Left lung (tissue), 10 donors: ENCODE results near the gene BRINP3. TPM values are rescaled to one million over a fixed set of nuclear protein-coding genes. Genes with fewer than 3 reads are reported as not detected.

ENCODE experiments used
- ATAC-seq: fragments of 200-7000 bp; cut with Tn5 transposase; one replicate; pipeline ENCODE4 v1.9.1; 2020; ENCODE audit warnings: moderate library complexity
- DNase-seq, 4 donors: peaks; one replicate each; pipeline ENCODE4 v3.0.0-alpha.2; 2013 to 2020
- H3K27ac ChIP-seq, 2 donors: fragments of 200-600 bp; sonication (generic) in 1 of 2; one replicate each; pipeline versions ENCODE4 v1.5.0 to v1.8.0; 2020 to 2021
- H3K27me3 ChIP-seq, 2 donors: fragments of 200-600 bp; sonication (generic) in 1 of 2; one replicate each; pipeline versions ENCODE4 v1.5.0 to v1.8.0; 2020 to 2021
- H3K36me3 ChIP-seq, 2 donors: fragments of 200-600 bp; sonication (generic) in 1 of 2; one replicate each; pipeline versions ENCODE4 v1.5.0 to v1.8.0; 2020 to 2021
- H3K4me1 ChIP-seq, 2 donors: fragments of 200-600 bp; one replicate each; pipeline ENCODE4 v1.8.0; 2021
- H3K4me3 ChIP-seq, 2 donors: fragments of 200-600 bp; sonication (generic) in 1 of 2; one replicate each; pipeline versions ENCODE4 v1.5.0 to v1.8.0; 2020 to 2021; ENCODE audit warnings: mild to moderate bottlenecking in 1 of 2
- H3K9me3 ChIP-seq, 2 donors: fragments of 200-600 bp; sonication (generic) in 1 of 2; one replicate each; pipeline versions ENCODE4 v1.5.0 to v1.8.0; 2020 to 2021
- intact Hi-C, 2 donors: fragments of 100-400 bp; cut with DNase I; formaldehyde crosslinking; loops; one replicate each; pipeline versions ENCODE4 v1.11.2 to v1.14.2; 2022
- polyA plus RNA-seq, 6 donors: library from polyadenylated mRNA; unstranded; fragments of 120-200 nt; gene quantifications; one replicate each; pipeline ENCODE4 v1.2.1, GENCODE V29; 2013; ENCODE audit not compliant: insufficient read length in 6 of 6
- total RNA-seq, 2 donors: library from RNA; stranded (reverse); fragmentation: NEBNext Ultra II Directional; extraction: Animal tissue kit (Norgen Biotek cat#: 25700); gene quantifications; one replicate each; pipeline ENCODE4 v1.2.1, GENCODE V29; 2021
- TF ChIP-seq, protein P1 (sequence below), 2 donors: fragments of 200-600 bp; sonication (generic) in 1 of 2; IDR thresholded peaks; one replicate each; pipeline versions ENCODE4 v1.5.0 to v1.8.0; 2021; ENCODE audit warnings: antibody characterized with exemption in 2 of 2
- donor health status: DM: no; HTN: yes; CAD: no.
- donor health status: DM: no; HTN: no; CAD: no.

BRINP3 gene
- total and polyA plus RNA-seq, 8 donors, result 0.47 to 18.1 (median 10.5) TPM

- no peaks in the 10 kb centered on the region for H3K4me1 ChIP-seq
- no peak for ATAC-seq
- no peak overlapping the region for H3K27ac ChIP-seq
- H3K9me3 ChIP-seq, result no peaks in the 10 kb centered on the region
- H3K4me3 ChIP-seq, result no peak overlapping the region
- H3K36me3 ChIP-seq, result no peaks in the 10 kb centered on the region
- intact Hi-C loops, result no loop called here
- H3K27me3 ChIP-seq, result no peaks in the 10 kb centered on the region
- TF ChIP-seq, protein P1, sequence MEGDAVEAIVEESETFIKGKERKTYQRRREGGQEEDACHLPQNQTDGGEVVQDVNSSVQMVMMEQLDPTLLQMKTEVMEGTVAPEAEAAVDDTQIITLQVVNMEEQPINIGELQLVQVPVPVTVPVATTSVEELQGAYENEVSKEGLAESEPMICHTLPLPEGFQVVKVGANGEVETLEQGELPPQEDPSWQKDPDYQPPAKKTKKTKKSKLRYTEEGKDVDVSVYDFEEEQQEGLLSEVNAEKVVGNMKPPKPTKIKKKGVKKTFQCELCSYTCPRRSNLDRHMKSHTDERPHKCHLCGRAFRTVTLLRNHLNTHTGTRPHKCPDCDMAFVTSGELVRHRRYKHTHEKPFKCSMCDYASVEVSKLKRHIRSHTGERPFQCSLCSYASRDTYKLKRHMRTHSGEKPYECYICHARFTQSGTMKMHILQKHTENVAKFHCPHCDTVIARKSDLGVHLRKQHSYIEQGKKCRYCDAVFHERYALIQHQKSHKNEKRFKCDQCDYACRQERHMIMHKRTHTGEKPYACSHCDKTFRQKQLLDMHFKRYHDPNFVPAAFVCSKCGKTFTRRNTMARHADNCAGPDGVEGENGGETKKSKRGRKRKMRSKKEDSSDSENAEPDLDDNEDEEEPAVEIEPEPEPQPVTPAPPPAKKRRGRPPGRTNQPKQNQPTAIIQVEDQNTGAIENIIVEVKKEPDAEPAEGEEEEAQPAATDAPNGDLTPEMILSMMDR (IDR thresholded peaks at IDR 0.05), result no peak
- DNase-seq, result no peak
Observed at GRCh38 chr1:190303501-190303900, 174.2 kb downstream of the BRINP3 start.

DNA sequence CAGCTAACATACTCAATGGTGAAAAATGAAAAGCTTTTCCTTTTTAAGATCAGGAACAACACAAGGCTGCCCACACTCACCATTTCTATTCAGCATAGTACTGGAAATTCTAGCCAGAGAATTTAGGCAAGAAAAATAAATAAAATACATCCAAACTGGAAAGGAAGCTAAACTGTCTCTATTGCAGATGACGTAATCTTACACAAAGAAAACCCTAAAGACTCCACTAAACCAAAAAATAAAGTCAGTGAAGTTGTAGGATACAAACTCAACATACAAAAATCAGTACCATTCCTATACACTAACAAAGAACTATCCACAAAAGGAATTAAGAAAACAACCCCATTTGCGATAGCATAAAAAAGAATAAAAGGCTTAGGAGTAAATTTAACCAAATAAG, 181.2 kb downstream of the BRINP3 start:
- intact Hi-C loops, result no loop called here
- H3K4me1 ChIP-seq, result no peaks in the 10 kb centered on the region

GRCh38 chr1:190289897-190290296, 187.8 kb downstream of the BRINP3 start:
- intact Hi-C loops, result no loop called here
- DNase-seq (no peak), ATAC-seq (no peak)
- Histone ChIP-seq H3K4me1 (no peaks in the 10 kb centered on the region), H3K9me3 (peaks cover 0 to 3% of the 10 kb centered on the region in 2 donors), H3K27me3 (no peaks in the 10 kb centered on the region), H3K36me3 (no peaks in the 10 kb centered on the region), H3K4me3 (no peak overlapping the region), H3K27ac (no peak overlapping the region)
- TF ChIP-seq, protein P1 (IDR thresholded peaks at IDR 0.05), result no peak

More for the DNA sequence above, 181.2 kb downstream of the BRINP3 start:
- no peak for ATAC-seq
- H3K4me3 ChIP-seq, result no peak overlapping the region
- H3K36me3 ChIP-seq, result no peaks in the 10 kb centered on the region
- TF ChIP-seq, protein P1 (IDR thresholded peaks at IDR 0.05), result no peak
- H3K27me3 ChIP-seq, result no peaks in the 10 kb centered on the region
- no peak for DNase-seq
- H3K9me3 ChIP-seq, result peaks cover 0 to 3% of the 10 kb centered on the region in 2 donors
- H3K27ac ChIP-seq, result no peak overlapping the region

GRCh38 chr1:190286111-190286510, 191.6 kb downstream of the BRINP3 start:
- H3K4me3 ChIP-seq, result no peak overlapping the region
- DNase-seq, result no peak

GRCh38 chr1:190277107-190277506, 200.6 kb downstream of the BRINP3 start:
- DNase-seq, result no peak
- Histone ChIP-seq H3K4me3 (no peak overlapping the region), H3K4me1 (no peaks in the 10 kb centered on the region), H3K36me3 (no peaks in the 10 kb centered on the region), H3K27me3 (no peaks in the 10 kb centered on the region), H3K9me3 (no peaks in the 10 kb centered on the region), H3K27ac (no peak overlapping the region)
- intact Hi-C loops, result no loop called here
- no peak for ATAC-seq
- TF ChIP-seq, protein P1 (IDR thresholded peaks at IDR 0.05), result no peak

More at GRCh38 chr1:190286111-190286510, 191.6 kb downstream of the BRINP3 start:
- no peak overlapping the region for H3K27ac ChIP-seq
- TF ChIP-seq, protein P1 (IDR thresholded peaks at IDR 0.05), result no peak
- no peaks in the 10 kb centered on the region for H3K4me1 ChIP-seq
- ATAC-seq, result no peak
- H3K36me3 ChIP-seq, result no peaks in the 10 kb centered on the region
- intact Hi-C loops, result no loop called here
- H3K27me3 ChIP-seq, result no peaks in the 10 kb centered on the region
- H3K9me3 ChIP-seq, result no peaks in the 10 kb centered on the region
